LNCAP (cell line): Measurements from ENCODE around the gene E4F1.

ENCODE experiments used
- CTCF ChIP-seq: fragments of 450-650 bp; IDR thresholded peaks from 2 replicates; pipeline ENCODE4 v1.5.1; 2017; ENCODE audit warnings: mild to moderate bottlenecking

E4F1 gene

GRCh38 chr16:2178321-2179106, 44.9 kb upstream of the E4F1 start:
- no peak for TF ChIP-seq CTCF

- no peak for TF ChIP-seq CTCF
These were observed 44.3 kb upstream of the E4F1 start for GRCh38 chr16:2179107-2179501.

- no peak for TF ChIP-seq CTCF
These were observed 43.8 kb upstream of the E4F1 start for GRCh38 chr16:2179576-2179975.

- TF ChIP-seq CTCF: no peak
These were observed 42.9 kb upstream of the E4F1 start for GRCh38 chr16:2180461-2180860.

GRCh38 chr16:2180962-2181923, 42.1 kb upstream of the E4F1 start:
- no peak for TF ChIP-seq CTCF

- no peak for TF ChIP-seq CTCF
These were observed 41.4 kb upstream of the E4F1 start for GRCh38 chr16:2181952-2182351.

GRCh38 chr16:2183671-2184070, 39.7 kb upstream of the E4F1 start:
- TF ChIP-seq CTCF: no peak
